GM19025 (cell line): ENCODE measurements around the gene BMPR1B.

Experiments
- ATAC-seq: cut with Tn5 transposase; IDR thresholded peaks from one replicate; pipeline ENCODE4 v1.9.1; 2021; ENCODE audit warnings: mild to moderate bottlenecking, low read depth, moderate library complexity; ENCODE audit not compliant: unreplicated experiment

The BMPR1B gene

DNA sequence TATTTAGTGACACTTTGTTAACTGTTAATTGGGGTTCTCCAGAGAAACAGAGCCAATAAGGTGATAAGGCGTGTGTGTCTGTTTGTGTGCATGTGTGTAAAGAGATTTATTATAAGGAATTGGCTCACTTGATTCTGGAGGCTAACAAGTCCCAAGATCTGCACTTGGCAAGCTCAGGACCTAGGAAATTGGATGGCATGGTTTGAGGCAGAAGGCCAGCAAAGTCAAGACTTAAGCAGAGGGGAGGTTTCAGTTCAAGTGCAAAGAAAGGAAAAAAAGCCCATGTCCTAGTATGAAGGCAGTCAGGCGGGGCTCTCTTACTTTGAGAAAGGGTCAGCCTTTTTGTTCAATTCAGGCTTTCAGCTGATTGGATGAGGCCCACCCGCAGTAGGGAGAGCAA lies 314.1 kb downstream of the BMPR1B start:
- ATAC-seq: no peak

DNA sequence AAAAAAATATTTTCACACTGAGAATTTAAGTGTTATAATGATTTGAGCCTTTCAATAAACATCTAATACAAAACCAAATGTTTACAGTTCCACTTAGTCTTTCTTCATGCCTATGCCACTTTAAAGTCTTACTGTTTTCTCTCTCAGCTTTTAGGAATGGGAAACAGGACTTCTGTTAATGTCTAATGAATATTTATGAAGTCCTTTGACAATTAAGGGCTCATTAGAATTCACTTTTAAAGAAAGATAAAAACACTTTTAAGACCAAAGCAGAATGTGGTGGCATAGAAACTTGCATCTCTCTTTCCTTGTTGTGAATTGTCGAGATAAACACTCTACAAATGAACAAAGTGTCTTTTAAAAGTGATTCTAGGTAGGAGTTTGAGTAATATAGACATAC lies 315.9 kb downstream of the BMPR1B start:
- ATAC-seq: no peak

DNA sequence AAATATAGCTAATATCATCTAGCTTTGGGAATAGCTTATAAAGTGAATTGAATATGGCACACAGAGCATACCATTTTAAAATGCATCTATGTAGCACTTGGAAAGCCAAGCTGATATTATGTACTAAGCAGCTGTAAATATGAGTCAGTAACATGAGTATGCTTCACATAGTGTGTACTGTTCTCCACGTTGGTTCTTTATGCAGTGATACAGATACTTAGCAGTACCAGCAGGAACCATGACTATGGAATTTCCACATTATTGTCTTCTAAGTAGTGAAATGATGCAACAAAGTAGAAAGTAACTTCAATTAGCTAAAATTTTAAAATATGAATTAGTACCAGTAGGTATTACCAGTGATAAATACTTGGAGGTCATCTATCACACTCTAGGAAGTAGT lies 320.1 kb downstream of the BMPR1B start:
- ATAC-seq: no peak

DNA sequence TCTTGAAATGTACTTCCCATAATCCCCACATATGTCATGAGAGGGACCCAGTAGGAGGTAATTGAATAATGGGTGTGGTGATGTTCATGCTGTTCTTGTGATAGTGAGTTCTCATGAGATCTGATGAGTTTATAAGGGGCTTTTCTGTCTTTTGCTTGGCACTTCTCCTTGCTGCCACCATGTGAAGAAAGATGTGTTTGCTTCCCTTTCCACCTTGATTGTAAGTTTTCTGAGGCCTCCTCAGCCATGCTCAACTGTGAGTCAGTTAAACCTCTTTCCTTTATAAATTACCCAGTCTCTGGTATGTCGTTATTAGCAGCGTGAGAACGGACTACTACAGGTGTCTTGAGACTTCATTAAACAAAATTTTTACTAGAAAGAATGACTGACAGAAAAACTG lies 323.2 kb downstream of the BMPR1B start:
- no peak for ATAC-seq

DNA sequence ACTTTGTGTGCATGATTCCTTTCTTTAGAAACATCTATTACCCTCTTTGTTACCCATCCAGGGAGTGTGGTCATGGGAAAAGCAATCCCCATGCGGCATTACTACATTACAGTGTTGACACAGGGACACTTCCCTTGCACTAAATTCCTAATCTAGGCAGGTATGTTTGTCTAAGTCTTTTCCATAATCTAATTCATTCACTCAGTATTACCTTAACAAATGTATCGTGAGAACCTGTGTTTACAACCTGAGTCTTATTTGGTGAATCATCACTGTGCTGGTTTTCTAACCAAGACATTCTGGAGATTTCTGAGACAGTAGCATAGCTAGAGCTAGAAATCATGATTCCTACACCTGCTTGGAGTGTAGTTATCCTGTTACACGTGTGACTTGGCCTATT lies 326.8 kb downstream of the BMPR1B start:
- no peak for ATAC-seq

DNA sequence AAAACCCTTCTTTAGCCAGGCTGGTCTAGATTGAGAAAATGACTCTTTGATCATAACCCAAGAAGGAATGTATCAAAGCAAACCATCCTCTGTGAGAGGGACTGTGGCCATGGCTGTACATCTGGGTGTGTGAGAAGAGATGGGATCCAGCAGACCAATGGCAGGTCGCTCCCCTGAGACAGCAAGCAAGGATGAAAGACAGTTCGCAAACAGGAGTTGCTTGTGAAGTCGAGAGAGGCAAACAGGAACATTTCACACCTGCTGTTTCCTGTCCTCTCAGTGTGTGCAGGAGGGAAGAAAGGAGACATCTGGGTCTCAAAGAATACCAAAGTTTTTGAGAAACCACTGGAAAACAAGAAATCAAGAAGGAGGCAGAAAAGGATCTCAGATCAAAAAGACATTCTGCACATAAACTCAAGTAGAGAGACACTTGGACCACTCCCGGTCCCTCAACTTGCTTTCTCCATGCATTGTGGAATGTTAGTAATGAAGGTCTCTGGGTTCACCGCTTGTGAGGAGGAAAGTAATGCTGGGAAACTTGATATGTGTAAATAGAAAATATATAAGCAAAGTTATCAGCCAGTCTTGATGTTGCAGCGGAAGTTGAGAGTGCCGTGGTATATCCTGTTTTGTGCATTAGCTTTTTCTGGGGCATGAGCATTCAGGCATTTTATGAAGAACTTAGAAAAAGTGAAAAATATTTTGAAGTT lies 327.5 kb downstream of the BMPR1B start:
- ATAC-seq: no peak

DNA sequence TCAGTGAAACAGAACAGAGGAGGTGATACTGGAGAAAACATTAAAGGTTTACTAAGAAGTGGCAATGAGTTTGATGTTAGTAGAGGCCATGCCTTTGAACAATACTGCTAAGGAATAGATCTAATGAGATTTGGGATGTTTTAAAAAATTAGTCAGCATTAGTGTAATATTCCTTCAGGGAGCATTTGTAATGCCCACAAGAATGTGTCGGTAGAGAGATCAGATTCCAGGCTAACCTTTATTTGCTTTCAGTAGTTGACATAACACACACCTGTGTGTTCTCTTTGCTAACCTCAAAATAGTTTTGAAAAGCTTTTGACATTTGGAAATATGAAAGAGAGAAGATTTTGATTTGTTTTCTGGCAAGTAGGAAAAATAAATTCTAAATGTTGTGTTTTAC lies 328.8 kb downstream of the BMPR1B start:
- ATAC-seq: no peak

DNA sequence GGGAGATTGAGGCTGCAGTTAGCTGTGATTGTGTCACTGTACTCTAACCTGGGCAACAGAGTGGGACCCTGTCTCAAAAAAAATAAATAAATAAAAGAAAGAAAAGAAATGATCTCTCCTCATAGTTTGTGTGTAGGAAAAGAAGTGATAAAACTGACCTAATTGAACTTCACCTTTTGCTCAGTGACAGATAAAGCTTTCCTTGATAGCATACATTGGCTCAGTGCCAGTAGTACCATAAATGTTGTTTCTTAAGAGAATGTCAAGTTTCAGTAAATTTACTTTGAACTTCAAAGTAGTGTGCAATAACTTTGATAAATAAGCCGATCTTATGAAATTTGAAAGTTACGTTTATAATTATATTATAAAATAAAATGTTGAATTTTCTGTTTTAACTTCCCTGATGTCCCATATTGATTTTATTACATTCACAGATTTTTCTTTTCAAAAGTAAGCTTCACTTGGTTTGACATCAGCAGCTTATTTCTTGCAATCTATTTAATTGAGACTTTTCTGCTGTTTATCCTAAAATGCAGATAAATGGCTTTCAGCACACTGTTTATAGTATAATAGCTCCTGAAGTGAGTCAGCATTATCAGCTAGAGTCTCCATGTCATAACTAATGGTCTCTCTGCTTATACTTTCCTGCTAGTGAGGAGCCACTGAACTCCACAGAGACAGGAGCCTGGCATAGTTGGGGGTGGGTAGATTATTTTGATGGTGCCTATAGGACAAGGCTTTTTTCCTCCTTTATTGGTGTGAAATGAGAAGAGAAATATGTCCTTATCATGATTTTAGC lies 330.1 kb downstream of the BMPR1B start:
- ATAC-seq: no peak

DNA sequence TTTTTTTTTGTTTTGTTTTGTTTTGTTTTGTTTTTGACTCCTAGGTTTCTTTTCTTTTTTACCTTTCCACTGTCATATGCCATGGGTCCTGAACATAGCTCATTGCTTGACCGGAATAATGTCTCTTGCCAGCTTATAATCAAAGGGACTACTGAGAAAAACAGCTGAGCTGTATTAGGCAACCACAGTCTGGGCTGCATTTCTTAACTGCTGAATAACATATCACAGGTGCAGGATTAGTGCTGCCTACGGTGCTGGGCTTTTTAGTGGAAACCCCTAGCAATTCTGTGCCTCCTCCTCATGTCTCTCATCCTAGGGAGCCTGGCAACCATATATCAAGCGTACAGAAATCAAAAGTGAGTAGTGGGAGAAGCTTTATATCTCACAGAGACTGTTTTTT lies 333.5 kb downstream of the BMPR1B start:
- no peak for ATAC-seq

DNA sequence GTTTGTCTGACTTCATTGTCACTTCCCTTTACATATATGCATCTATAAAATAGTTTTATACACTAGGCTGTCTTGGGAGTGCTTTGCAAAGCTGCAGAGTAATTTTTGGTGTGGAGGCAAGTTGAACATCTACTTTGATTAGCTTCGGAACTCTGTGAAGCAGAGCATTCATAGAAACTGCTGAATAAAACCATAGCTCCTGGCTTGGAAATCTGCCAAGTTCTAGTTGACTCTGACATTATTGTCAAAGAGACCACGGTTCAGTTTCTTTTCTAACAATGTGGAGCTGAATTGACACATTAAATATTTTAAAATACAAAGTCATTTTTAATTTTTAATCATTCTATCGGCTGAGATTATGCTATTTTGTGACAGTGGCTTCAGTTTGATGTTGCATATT lies 335.0 kb downstream of the BMPR1B start:
- no peak for ATAC-seq

DNA sequence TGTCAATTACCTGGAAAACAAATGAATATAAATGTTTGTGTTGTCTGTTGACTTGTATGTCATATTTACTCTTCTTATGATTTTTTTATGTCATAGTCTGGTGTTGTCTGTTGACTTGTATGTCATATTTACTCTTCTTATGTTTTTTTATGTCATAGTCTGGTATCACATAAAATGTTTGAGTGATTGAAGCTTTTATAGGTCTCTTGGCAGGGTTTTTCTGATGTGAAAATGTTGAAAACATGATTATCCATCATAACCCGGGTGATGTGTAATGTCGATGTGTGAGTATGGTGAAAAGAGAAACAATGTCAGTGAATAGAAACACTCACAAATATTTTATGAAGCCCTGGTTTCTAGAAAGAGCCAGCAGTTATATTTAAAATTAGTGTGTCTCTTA lies 335.7 kb downstream of the BMPR1B start:
- ATAC-seq: no peak

DNA sequence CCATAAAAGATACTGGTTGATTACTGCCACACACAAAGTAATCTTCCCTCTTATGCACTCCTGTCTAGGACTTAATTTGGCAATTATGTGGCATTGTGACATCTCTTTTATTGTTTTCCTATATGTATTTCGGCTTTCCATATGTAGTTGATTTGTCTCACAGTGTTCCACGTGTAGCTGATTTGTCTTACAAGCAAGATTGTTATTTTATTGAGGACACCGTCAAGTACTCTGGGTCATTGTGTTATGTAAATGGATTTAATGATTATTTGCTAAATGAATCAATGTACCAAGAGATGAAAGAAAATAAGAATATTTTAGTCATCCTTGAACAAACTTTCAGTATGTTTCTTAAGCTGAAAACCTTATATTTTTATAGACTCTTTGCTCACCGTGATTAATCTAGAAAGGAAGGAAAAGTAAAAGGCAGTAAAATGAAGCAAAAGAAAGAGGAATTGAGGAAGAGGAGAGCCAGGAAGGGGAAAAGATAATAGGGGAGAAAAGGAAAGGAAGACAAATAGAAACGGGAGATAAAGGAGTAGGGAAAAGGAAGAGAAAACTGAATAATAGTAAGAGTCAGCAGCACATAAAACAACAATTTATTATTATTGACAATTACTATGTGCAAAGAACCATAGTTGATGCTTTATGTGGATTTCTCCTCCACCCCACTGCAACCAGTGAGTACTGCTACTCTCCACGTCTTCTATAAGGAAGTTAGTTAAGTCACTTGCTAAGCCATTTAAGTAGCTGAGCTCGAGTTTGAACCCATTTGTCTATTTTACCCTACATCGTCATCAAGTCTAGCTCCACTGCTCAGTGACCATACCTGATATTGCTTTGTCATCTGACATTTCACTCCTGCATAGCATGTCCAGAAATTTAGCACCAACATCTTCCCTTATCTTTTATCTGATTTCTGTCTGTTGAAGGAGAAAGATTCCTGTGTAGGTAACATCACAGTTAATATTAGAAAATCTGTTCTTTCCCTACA lies 336.5 kb downstream of the BMPR1B start:
- no peak for ATAC-seq

DNA sequence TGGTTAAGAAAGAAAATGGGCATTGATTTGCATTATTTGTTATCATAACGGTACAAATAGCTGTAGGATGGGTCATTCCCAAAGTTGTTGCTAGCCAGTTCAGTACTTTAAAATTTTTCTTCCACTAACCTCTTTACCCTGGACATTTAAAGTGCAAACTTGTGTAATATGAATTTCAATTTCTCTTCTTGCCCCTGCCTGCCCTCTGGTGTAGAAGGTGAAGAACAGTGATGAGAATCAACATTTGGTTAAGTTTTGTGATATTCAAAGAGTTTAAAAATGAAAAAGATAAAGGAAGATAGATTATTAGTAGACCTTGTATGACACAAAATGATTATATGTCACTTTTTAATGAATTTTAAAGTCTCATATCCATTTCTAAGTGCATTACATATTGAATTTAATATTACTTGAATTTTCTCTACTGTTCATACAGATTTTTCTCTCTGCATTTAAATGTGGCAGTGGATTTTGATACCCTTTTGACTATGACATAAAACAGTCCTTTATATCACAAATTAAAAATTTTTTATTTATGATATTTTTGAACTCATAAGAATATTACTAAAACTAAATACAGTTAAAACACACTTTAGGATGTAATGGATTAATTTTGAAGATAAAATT lies 337.7 kb downstream of the BMPR1B start:
- ATAC-seq: no peak

DNA sequence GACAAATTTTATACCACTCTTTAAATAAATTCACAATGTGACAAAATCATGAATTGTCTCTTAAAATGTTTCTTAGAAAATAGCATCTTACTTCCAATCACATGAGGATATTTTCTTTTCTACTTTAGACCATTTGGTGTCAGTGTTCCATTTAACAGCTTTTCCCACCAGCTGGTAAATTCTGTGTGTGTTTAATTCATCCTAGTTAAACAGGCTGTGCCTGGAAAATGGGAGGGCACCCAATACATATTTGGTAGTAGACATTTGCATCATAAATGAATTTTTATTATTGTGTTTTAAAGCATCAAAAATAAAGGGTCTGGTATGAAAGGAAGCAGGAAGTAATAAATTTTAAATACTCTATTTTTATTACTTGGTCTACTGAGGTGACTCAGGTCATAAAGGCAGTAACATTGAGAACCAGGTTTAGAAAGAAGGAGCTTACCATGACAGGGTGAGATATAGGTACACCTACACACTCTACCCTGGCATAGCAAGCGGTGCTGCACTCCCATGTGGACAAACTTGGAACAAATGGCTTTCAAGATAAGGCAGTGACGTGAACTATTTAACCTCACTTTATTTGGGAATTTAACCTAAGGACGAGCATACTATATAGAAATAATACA lies 344.5 kb downstream of the BMPR1B start:
- no peak for ATAC-seq

DNA sequence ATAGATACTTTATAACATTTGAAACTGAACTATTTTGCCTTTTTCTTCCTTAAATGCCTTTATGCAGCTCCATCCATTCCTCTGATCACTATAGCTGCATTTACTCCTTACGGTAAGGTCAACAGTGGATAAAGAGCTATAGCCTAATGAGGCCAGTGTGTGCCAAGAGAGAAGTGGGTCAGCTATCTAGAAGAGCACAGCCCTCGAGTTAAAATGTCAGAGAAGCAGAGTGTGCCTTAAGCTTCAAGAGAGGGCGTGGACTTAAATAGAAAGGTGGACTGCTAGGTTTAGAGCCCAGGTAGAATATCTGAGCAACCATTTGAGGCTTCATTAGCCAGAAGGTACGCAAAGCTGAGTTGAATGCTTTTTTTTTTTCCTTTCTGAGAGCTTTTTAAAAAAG lies 347.4 kb downstream of the BMPR1B start:
- ATAC-seq: no peak

DNA sequence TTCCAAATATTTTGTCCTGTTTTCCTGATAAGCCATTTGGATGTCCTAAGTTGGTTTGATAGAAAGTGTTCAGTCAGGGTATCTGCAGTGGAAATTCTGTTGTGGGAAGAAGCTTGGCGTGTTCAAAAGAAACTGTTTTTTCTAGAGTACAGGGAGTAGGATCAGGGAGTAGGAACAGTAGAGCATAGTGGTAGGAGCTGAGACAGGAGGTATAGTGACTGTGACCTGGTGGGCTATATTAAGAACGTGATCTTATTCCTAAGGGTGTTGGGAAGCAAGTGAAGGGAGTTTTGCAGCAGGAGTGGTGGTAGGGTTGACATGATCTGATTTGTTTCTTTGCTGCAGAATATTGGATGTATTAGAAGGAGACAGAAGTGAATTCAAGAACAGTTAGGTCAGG lies 348.2 kb downstream of the BMPR1B start:
- ATAC-seq: no peak

DNA sequence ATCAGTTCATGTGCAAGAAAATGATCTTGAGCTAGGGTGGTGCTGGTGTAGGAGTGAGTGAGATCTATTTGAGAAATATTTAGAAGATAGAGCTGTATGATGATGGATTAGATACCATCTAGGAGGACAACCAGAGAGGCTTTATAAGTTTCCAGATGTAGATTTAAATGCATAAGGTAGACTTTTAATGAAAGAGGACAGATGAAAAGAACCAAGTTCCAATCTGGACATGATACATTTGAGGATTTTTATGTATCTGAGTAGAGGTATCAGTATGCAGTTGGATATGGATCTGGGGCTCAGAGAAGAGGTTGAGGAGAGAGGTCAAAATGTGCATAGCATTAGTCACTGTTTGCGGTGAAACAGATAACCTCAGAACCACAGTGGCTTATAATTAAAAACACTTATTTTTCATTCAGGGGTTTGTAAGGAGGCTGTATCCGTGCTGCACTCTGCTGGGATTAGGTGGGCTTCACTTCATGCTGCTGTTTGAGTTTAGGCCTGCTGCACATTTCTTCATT lies 348.7 kb downstream of the BMPR1B start:
- no peak for ATAC-seq

DNA sequence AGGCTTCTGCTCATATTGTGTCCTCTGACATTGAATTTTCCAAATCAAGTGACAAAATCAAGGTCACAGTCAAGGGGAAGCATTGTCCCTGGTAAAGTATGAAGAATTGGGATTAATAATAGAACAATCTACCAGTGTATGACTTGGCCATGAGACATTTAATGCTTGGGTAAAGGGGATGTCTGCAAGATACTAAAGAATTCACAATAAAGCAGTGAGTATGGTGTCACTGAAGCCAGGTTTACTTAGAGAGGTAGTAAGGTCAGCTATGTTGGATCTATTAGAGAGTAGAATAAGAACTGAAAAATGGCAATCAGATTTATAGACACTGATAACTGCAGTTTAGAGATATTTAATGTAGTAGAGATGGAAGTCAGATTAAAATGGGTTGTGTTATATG lies 349.2 kb downstream of the BMPR1B start:
- ATAC-seq: no peak

DNA sequence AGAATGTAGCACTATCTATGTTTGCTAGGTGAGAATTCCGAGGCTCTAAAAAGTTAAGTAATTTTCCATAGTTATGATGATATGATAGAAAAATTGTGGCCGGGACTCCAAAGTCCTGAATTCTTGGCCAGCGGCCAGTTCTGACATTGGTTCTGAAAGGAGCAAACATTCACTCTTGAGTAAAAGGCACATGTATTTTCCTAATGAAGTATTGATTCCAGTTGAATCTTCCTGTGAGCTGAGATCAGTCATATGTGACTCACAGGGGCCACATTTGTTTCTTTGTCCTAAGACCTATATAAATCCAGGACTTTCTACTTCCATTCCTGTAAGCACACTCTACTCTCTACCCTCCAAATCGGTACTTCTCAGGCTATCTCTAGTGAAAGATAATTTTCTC lies 349.9 kb downstream of the BMPR1B start:
- no peak for ATAC-seq

DNA sequence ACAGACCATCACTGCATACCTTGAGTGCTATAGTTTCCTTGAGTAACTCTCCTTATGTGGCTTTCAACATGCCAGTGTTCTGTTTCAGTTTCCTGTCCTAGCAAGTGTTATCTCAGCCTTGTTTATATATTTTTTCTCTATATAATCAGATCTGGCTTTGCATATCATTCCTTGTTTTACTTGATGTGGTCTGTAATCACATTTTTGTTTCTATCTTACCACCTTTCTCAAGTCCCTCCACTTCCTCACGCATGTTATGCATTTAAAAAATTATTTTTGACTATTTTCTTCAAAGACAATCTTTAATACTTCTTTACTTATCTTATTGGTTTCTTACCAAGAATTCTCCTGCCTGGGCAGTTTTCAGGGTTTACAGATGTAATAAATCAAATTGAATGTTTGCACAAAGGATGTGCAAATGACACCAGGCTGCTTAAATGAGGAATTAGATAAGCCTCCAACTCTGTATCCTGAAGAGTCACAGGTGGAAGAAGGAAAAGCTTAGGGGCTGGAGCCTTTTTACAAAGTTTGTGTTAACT lies 351.2 kb downstream of the BMPR1B start:
- ATAC-seq: no peak
